Endometrial microvascular endothelial cells (primary cell): ENCODE measurements around the gene POP7. TPM values are rescaled to one million over a fixed set of nuclear protein-coding genes. Genes with fewer than 3 reads are reported as not detected.
"Not testable (repeated sequence)": the region's sequence is repeated elsewhere in the genome, so short reads cannot be mapped to it uniquely, and the experiment has no call there.

Experiments
- in situ Hi-C: cut with HindIII; loops from 2 replicates; pipeline ENCODE4 v1.10.0; 2017; ENCODE audit warnings: low sequenced_read_pairs, low pct_unique_long_range_greater_than_20kb; ENCODE audit errors: inconsistent ontology term
- total RNA-seq: library from RNA; depleted of rRNA; stranded (reverse); fragments of >200 nt; gene quantifications from one replicate; pipeline ENCODE4 v1.2.3, GENCODE V29; 2015; ENCODE audit errors: inconsistent ontology term

POP7 gene
- 51.1 TPM for total RNA-seq

- in situ Hi-C loops, result no loop called here
These were observed at the start of gene POP7 for GRCh38 chr7:100705753-100706671. Gene POP7, plus strand, starts transcription at chr7:100706121. Its CDS starts 710 bp downstream, at chr7:100706831.

- in situ Hi-C loops, result not testable (repeated sequence)
These were observed 43.6 kb upstream of the POP7 start for GRCh38 chr7:100662194-100662776.

- in situ Hi-C loops, result no loop called here
These were observed 40.7 kb upstream of the POP7 start for GRCh38 chr7:100665168-100665726.

- in situ Hi-C loops, result no loop called here
These were observed 38.4 kb upstream of the POP7 start for GRCh38 chr7:100667331-100668068.

GRCh38 chr7:100668069-100668449, 37.9 kb upstream of the POP7 start:
- in situ Hi-C loops, result no loop called here

- in situ Hi-C loops, result not testable (repeated sequence)
These were observed 36.8 kb upstream of the POP7 start for GRCh38 chr7:100669106-100669505.

GRCh38 chr7:100670074-100670473, 35.8 kb upstream of the POP7 start:
- in situ Hi-C loops, result no loop called here

- in situ Hi-C loops, result no loop called here
These were observed 34.3 kb upstream of the POP7 start for GRCh38 chr7:100671353-100672327.

- in situ Hi-C loops, result no loop called here
These were observed 32.5 kb upstream of the POP7 start, which contains the start of gene GNB2 for GRCh38 chr7:100673302-100673941. Gene GNB2, plus strand, starts transcription at chr7:100673740. Its CDS starts 2,526 bp downstream, at chr7:100676266.

GRCh38 chr7:100673942-100674410, 31.9 kb upstream of the POP7 start:
- in situ Hi-C loops, result no loop called here

GRCh38 chr7:100674411-100675104, 31.4 kb upstream of the POP7 start:
- in situ Hi-C loops, result no loop called here

GRCh38 chr7:100675105-100675451, 30.8 kb upstream of the POP7 start:
- in situ Hi-C loops, result no loop called here

- in situ Hi-C loops, result no loop called here
These were observed 30.2 kb upstream of the POP7 start for GRCh38 chr7:100675581-100676350.

- in situ Hi-C loops, result no loop called here
These were observed 29.2 kb upstream of the POP7 start for GRCh38 chr7:100676501-100677306.
